ENCODE data around the gene EMC9. TPM values are rescaled to one million over a fixed set of nuclear protein-coding genes. Genes with fewer than 3 reads are reported as not detected.

The EMC9 gene
- total RNA-seq, 2 donors from 2014 or later, result 9.9 to 21.1 TPM

GRCh38 chr14:24172261-24172860 is 31.0 kb upstream of the EMC9 start:
- peaks cover 0 to 2% of the 10 kb centered on the region in 2 donors for H3K36me3 ChIP-seq (replicated peaks in 1 of 2; ENCODE audit: insufficient read depth in 1 of 2, low read depth in 2 of 2)
- intact Hi-C loops (cut with DNase I), result no loop called here
- no peaks in the 10 kb centered on the region for H3K4me1 ChIP-seq
- peak overlapping the region in 1 of 4 donors; percentile 5 for H3K27ac ChIP-seq
- H3K4me3 ChIP-seq, result no peak overlapping the region
- DNase-seq (no peak), ATAC-seq (no peak)
- H3K27me3 ChIP-seq, result no peaks in the 10 kb centered on the region
- TF ChIP-seq CTCF (IDR thresholded peaks at IDR 0.05), result no peak
- no peak for TF ChIP-seq POLR2A (IDR thresholded peaks at IDR 0.05)
- no peaks in the 10 kb centered on the region for H3K9me3 ChIP-seq
- WGBS, 2 donors, result 58 to 70% methylated on average over 21 to 30 of the region's 30 CpGs

DNA sequence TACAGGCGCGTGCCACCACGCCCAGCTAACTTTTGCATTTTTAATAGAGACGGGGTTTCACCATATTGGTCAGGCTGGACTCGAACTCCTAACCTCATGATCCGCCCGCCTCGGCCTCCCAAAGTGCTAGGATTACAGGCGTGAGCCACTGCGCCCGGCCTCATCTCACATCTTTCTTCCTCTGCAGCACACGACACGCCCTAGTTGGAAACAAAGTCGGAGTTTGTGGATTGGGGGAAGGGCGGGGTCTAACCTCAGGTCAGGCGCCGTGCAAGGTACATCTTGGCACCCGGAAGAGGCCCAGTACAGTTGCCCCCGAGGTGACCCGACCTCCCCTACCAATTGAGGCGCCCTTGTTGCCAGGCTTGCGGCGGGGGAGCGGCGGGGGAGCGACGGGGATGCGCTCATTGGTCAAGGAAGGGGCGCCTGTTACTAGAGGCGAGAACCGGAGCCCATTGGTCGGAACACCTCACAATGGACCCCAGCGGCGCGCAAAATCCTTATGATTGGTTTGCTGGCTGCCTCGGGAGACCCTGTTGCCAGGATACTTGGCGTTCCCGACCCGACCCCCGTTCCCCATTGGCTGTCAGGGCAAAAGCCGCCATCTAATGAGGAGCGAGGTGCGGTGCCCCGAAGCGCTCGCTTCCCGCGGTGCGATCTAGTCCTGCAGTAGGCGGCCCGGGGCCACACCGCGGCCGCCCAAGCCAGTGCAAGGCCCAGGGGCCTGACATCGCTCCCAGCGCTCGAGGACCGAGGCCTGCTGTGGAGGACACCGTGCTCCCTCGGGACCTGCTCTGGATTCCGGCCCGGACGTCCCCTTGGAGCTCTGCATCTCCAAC is 30.2 kb upstream of the EMC9 start, which contains the start of gene REC8:
TSS of gene REC8 (plus strand) at position 659 of the 839 bp plus-strand sequence. CDS start 473 bp downstream, outside the sequence.
- DNase-seq (peak; percentile 44 to 78 (median 62)), ATAC-seq (peak; percentile 70)
- TF ChIP-seq CTCF (IDR thresholded peaks at IDR 0.05) (no peak), POLR2A (IDR thresholded peaks at IDR 0.05) (peak in 1 of 3 donors; percentile 7)
- H3K9me3 ChIP-seq, result no peaks in the 10 kb centered on the region
- H3K27ac ChIP-seq, result peak within 1 kb of the TSS in 1 of 4 donors; percentile 5
- H3K4me3 ChIP-seq, result no peak within 1 kb of the TSS
- no peaks in the 10 kb centered on the region for H3K4me1 ChIP-seq
- peaks cover 0 to 3% of the 10 kb centered on the region in 2 donors for H3K36me3 ChIP-seq (replicated peaks in 1 of 2; ENCODE audit: insufficient read depth in 1 of 2, low read depth in 2 of 2)
- H3K27me3 ChIP-seq, result no peaks in the 10 kb centered on the region
- intact Hi-C loops (cut with DNase I), result no loop called here
- 49 to 63% methylated on average over 25 to 63 of the region's 63 CpGs for WGBS, 2 donors

DNA sequence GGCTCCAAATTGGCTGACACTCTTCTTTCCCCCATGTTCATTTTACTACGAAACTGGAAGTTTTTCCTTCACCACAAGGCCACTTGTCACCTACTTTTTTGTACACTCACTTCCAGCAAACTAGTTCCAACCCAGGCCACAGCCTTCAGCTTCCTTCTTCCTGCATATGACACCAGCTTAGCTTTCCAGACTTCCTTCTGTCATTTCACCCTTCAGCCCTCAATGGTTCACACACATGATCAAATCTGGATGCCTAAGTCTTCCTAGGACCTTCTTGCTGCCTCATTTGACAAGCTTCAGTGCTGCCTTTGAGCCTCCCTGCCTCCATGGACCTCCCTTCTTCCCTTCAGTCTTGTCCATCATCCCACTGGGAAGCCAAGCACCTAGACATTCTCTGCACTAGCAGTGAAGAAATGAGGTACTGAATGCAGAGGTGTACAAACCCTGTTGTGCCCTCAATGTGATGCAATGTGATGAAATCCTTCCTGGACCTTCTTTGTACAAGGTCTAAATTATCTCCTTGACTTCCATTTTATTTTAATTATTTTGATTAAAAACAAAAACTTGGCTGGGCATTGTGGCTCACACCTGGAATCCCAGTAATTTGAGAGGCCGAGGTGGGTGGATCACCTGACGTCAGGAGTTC is 26.2 kb upstream of the EMC9 start:
- Histone ChIP-seq H3K27me3 (no peaks in the 10 kb centered on the region), H3K27ac (no peak overlapping the region), H3K9me3 (no peaks in the 10 kb centered on the region), H3K36me3 (replicated peaks in 1 of 2; ENCODE audit: insufficient read depth in 1 of 2, low read depth in 2 of 2) (peaks cover 5 to 32% of the 10 kb centered on the region in 2 donors), H3K4me1 (peaks cover 9% of the 10 kb centered on the region), H3K4me3 (no peak overlapping the region)
- ATAC-seq, result no peak
- WGBS, 2 donors, result 76 to 83% methylated on average over 3 of the region's 3 CpGs
- TF ChIP-seq POLR2A (IDR thresholded peaks at IDR 0.05), result no peak
- no peak for TF ChIP-seq CTCF (IDR thresholded peaks at IDR 0.05)
- intact Hi-C loops (cut with DNase I), result loop anchor here (10.0 kb wide), 1 partner anchor 113 kb away; the partner anchor contains the start of gene CARMIL3
- DNase-seq, result no peak

- no peak for ATAC-seq
- Histone ChIP-seq H3K27me3 (no peaks in the 10 kb centered on the region), H3K4me3 (no peak overlapping the region), H3K36me3 (replicated peaks in 1 of 2; ENCODE audit: insufficient read depth in 1 of 2, low read depth in 2 of 2) (peaks cover 5 to 32% of the 10 kb centered on the region in 2 donors), H3K4me1 (peaks cover 23% of the 10 kb centered on the region), H3K27ac (no peak overlapping the region), H3K9me3 (no peaks in the 10 kb centered on the region)
- TF ChIP-seq POLR2A (IDR thresholded peaks at IDR 0.05) (no peak), CTCF (IDR thresholded peaks at IDR 0.05) (no peak)
- 86 to 89% methylated on average over 5 of the region's 5 CpGs for WGBS, 2 donors
- intact Hi-C loops (cut with DNase I), result loop anchor here (10.0 kb wide), 1 partner anchor 111 kb away; the partner anchor contains the start of gene CARMIL3
- no peak for DNase-seq
Measured at GRCh38 chr14:24165785-24166184, 24.4 kb upstream of the EMC9 start.
